ENCODE measurements around the gene SLC25A41. TPM values are rescaled to one million over a fixed set of nuclear protein-coding genes. Genes with fewer than 3 reads are reported as not detected.

Gene SLC25A41
- total and polyA plus RNA-seq, 9 of the 15 experiments (the other 6 are each of a cell fraction or from before 2014, with no cell fraction given) = 0.08 to 4.2 (median 1.6) TPM

DNA sequence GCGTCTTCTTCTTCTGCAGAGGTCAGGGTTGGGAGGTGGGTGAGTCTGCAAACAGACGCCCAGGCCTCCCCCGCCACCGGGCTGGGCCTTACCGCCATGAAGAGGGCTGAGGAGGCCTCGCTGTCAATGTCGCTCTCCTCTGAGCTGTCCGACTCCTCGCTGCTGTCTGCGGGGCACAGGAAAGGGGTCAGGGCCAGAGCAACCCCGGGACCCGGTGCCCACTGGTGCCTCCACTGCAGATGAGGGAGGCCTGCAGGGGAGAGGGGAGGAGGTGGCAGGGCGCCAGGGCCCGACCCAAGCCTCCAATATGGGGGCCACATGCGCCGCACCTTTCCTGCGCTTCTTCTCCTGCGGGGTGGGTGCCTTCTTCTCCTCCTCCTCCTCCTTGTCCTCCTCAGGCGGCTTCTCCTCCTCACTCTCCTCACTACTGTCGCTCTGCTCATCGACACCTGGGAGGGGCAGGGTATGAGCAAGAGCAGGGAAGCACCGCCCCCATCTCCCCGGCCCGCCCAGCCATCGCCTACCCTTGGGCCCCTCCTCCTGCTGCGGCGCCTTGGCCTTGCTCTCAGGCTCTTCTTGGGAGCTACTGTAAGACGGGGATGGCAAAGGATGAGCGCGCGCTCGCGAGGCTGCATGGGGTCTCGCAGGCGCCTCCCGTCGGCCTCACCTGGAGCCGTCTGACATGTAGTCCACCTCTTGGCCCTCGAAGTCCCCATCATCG is 52.4 kb downstream of the SLC25A41 start:
- CTCF ChIA-PET (ENCODE audit: low intra/inter-chr PET ratio) = no interaction called here
- Histone ChIP-seq H3K27ac (ENCODE audit: extremely low read depth, low read depth, low read length) (no peak overlapping the region), H3K36me3 (ENCODE audit: control insufficient read depth, insufficient read depth, low read length) (peaks cover 75% of the 10 kb centered on the region; the same call in 2 of the 3 replicates), H3K27me3 (ENCODE audit: control insufficient read depth in 2 of 2, insufficient read depth in 2 of 2, low read length in 2 of 2) (no peaks in the 10 kb centered on the region), H3K4me2 (ENCODE audit: insufficient read depth, low read length) (no peak overlapping the region), H2AFZ (ENCODE audit: low read depth, low read length) (no peak overlapping the region), H3K9me1 (ENCODE audit: control insufficient read depth, insufficient read depth, low read length) (no peaks in the 10 kb centered on the region), H3K79me2 (ENCODE audit: control insufficient read depth, insufficient read depth, low read length) (no peaks in the 10 kb centered on the region), H3K4me1 (replicated peaks in 1 of 2; ENCODE audit: control insufficient read depth in 2 of 2, insufficient read depth in 2 of 2, low read length in 2 of 2) (peaks cover 0 to 16% of the 10 kb centered on the region in 2 experiments; a peak in 1 of 5 replicates), H4K20me1 (replicated peaks; ENCODE audit: control insufficient read depth, insufficient read depth, low read length) (no peaks in the 10 kb centered on the region), H3K9me3 (replicated peaks; ENCODE audit: control insufficient read depth, insufficient read depth, low read depth, low read length) (no peaks in the 10 kb centered on the region), H3K4me3 (no peak overlapping the region), H3K9ac (ENCODE audit: insufficient read depth in 1 of 2, low read depth in 2 of 2, low read length in 2 of 2) (no peak overlapping the region)
- 89% methylated on average over 19 of the region's 40 CpGs for WGBS (ENCODE audit: insufficient coverage, low coverage, missing lambda C conversion rate)
- intact Hi-C loops (cut with micrococcal nuclease) = no loop called here
- DNase-seq (ENCODE audit: extremely low read depth in 1 of 4, low spot score in 3 of 4) (peak in 2 of 4 experiments; percentile 35 to 43), ATAC-seq (peak; percentile 57), FAIRE-seq (no peak)
- POLR2A ChIA-PET = no interaction called here
- in situ Hi-C loops (cut with MboI) = no loop called here
- BruUV-seq (replicated peaks) = TSS peak; percentile 86
- peak; percentile 19 for TF ChIP-seq POLR2G (IDR thresholded peaks at IDR 0.05; ENCODE audit: low read depth, low read length)
- TF ChIP-seq, protein P1, sequence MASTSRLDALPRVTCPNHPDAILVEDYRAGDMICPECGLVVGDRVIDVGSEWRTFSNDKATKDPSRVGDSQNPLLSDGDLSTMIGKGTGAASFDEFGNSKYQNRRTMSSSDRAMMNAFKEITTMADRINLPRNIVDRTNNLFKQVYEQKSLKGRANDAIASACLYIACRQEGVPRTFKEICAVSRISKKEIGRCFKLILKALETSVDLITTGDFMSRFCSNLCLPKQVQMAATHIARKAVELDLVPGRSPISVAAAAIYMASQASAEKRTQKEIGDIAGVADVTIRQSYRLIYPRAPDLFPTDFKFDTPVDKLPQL (IDR thresholded peaks at IDR 0.05; ENCODE audit: extremely low read depth, insufficient read length) = no peak
- TF ChIP-seq ETV1 (tag; conservative IDR thresholded peaks at IDR 0.05; ENCODE audit: low read depth) = no peak
- TF ChIP-seq HDAC2 (IDR thresholded peaks at IDR 0.05) = no peak
- TF ChIP-seq NFIC (IDR thresholded peaks at IDR 0.05) = peak; percentile 19; the same call in 1 of the 2 replicates
- TF ChIP-seq, protein P2, sequence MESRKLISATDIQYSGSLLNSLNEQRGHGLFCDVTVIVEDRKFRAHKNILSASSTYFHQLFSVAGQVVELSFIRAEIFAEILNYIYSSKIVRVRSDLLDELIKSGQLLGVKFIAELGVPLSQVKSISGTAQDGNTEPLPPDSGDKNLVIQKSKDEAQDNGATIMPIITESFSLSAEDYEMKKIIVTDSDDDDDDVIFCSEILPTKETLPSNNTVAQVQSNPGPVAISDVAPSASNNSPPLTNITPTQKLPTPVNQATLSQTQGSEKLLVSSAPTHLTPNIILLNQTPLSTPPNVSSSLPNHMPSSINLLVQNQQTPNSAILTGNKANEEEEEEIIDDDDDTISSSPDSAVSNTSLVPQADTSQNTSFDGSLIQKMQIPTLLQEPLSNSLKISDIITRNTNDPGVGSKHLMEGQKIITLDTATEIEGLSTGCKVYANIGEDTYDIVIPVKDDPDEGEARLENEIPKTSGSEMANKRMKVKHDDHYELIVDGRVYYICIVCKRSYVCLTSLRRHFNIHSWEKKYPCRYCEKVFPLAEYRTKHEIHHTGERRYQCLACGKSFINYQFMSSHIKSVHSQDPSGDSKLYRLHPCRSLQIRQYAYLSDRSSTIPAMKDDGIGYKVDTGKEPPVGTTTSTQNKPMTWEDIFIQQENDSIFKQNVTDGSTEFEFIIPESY (CRISPR knock-in tag; IDR thresholded peaks at IDR 0.05) = peak; percentile 47; the same call in 1 of the 2 replicates
- TF ChIP-seq RBFOX2 (IDR thresholded peaks at IDR 0.05; ENCODE audit: low read depth, low read length) = peak; percentile 59; the same call in 1 of the 2 replicates
